HAP-1 (cell line): ENCODE data around the gene SCD5.

Experiments
- DNase-seq, 2 experiments: peaks; one replicate each; pipeline ENCODE4 v3.0.0-alpha.2; 2016 to 2020; ENCODE audit warnings: low spot score in 2 of 2
- H3K27me3 ChIP-seq: fragments of 250-450 bp; sonication (Bioruptor Pico); 2 replicates; pipeline ENCODE4 v1.5.1; 2020; ENCODE audit warnings: low read depth, mild to moderate bottlenecking, moderate library complexity
- H3K36me3 ChIP-seq: fragments of 250-450 bp; sonication (Bioruptor Pico); replicated peaks from 2 replicates; pipeline ENCODE4 v1.5.1; 2020; ENCODE audit warnings: mild to moderate bottlenecking
- H3K4me1 ChIP-seq: fragments of 250-450 bp; sonication (Bioruptor Pico); 2 replicates; pipeline ENCODE4 v1.5.1; 2020; ENCODE audit warnings: mild to moderate bottlenecking
- H3K4me3 ChIP-seq: fragments of 250-450 bp; sonication (Bioruptor Pico); 2 replicates; pipeline ENCODE4 v1.5.1; 2020; ENCODE audit warnings: mild to moderate bottlenecking, moderate library complexity
- H3K9me3 ChIP-seq: fragments of 250-450 bp; sonication (Bioruptor Pico); 2 replicates; pipeline ENCODE4 v1.5.1; 2020; ENCODE audit warnings: mild to moderate bottlenecking, moderate library complexity
- in situ Hi-C: fragments of 300-500 bp; cut with MboI; formaldehyde crosslinking; loops from 3 replicates; pipeline ENCODE4 v1.14.3; 2020; ENCODE audit warnings: low sequenced_read_pairs, inconsistent platforms, mixed read lengths

SCD5 gene

GRCh38 chr4:82666970-82667665 is 131.5 kb downstream of the SCD5 start:
- H3K27me3 ChIP-seq, result no peaks in the 10 kb centered on the region
- peaks cover 16% of the 10 kb centered on the region for H3K4me1 ChIP-seq
- H3K4me3 ChIP-seq, result no peak overlapping the region
- DNase-seq, result no peak
- in situ Hi-C loops, result no loop called here
- no peaks in the 10 kb centered on the region for H3K9me3 ChIP-seq
- H3K36me3 ChIP-seq, result no peaks in the 10 kb centered on the region

GRCh38 chr4:82661181-82661992 is 137.2 kb downstream of the SCD5 start:
- Histone ChIP-seq H3K4me3 (no peak overlapping the region), H3K36me3 (no peaks in the 10 kb centered on the region), H3K27me3 (no peaks in the 10 kb centered on the region), H3K4me1 (peaks cover 14% of the 10 kb centered on the region), H3K9me3 (no peaks in the 10 kb centered on the region)
- in situ Hi-C loops, result no loop called here
- no peak for DNase-seq

GRCh38 chr4:82652062-82652461 is 146.5 kb downstream of the SCD5 start:
- in situ Hi-C loops, result no loop called here
- Histone ChIP-seq H3K4me3 (no peak overlapping the region), H3K9me3 (no peaks in the 10 kb centered on the region), H3K27me3 (no peaks in the 10 kb centered on the region), H3K36me3 (no peaks in the 10 kb centered on the region), H3K4me1 (no peaks in the 10 kb centered on the region)
- no peak for DNase-seq

GRCh38 chr4:82650868-82651267 is 147.7 kb downstream of the SCD5 start:
- H3K4me1 ChIP-seq, result no peaks in the 10 kb centered on the region
- H3K4me3 ChIP-seq, result no peak overlapping the region
- H3K27me3 ChIP-seq, result no peaks in the 10 kb centered on the region
- H3K36me3 ChIP-seq, result no peaks in the 10 kb centered on the region
- no peaks in the 10 kb centered on the region for H3K9me3 ChIP-seq
- no peak for DNase-seq
- in situ Hi-C loops, result no loop called here

- no peak overlapping the region for H3K4me3 ChIP-seq
- H3K36me3 ChIP-seq, result no peaks in the 10 kb centered on the region
- in situ Hi-C loops, result no loop called here
- H3K9me3 ChIP-seq, result no peaks in the 10 kb centered on the region
- no peaks in the 10 kb centered on the region for H3K27me3 ChIP-seq
- no peak for DNase-seq
- no peaks in the 10 kb centered on the region for H3K4me1 ChIP-seq
Measured at GRCh38 chr4:82648356-82648755, 150.2 kb downstream of the SCD5 start.

GRCh38 chr4:82645936-82646565 is 152.5 kb downstream of the SCD5 start:
- no peak for DNase-seq
- H3K4me1 ChIP-seq, result no peaks in the 10 kb centered on the region
- no peaks in the 10 kb centered on the region for H3K9me3 ChIP-seq
- no peaks in the 10 kb centered on the region for H3K36me3 ChIP-seq
- no peaks in the 10 kb centered on the region for H3K27me3 ChIP-seq
- H3K4me3 ChIP-seq, result no peak overlapping the region
- in situ Hi-C loops, result no loop called here

GRCh38 chr4:82644734-82645126 is 153.9 kb downstream of the SCD5 start:
- Histone ChIP-seq H3K4me1 (no peaks in the 10 kb centered on the region), H3K36me3 (no peaks in the 10 kb centered on the region), H3K9me3 (no peaks in the 10 kb centered on the region), H3K27me3 (no peaks in the 10 kb centered on the region), H3K4me3 (no peak overlapping the region)
- in situ Hi-C loops, result no loop called here
- no peak for DNase-seq

GRCh38 chr4:82643994-82644733 is 154.4 kb downstream of the SCD5 start:
- in situ Hi-C loops, result no loop called here
- H3K36me3 ChIP-seq, result no peaks in the 10 kb centered on the region
- no peak overlapping the region for H3K4me3 ChIP-seq
- no peaks in the 10 kb centered on the region for H3K4me1 ChIP-seq
- no peaks in the 10 kb centered on the region for H3K9me3 ChIP-seq
- H3K27me3 ChIP-seq, result no peaks in the 10 kb centered on the region
- no peak for DNase-seq

GRCh38 chr4:82642331-82642730 is 156.3 kb downstream of the SCD5 start:
- in situ Hi-C loops, result no loop called here
- no peak for DNase-seq

GRCh38 chr4:82640540-82640939 is 158.1 kb downstream of the SCD5 start:
- H3K4me3 ChIP-seq, result no peak overlapping the region
- no peaks in the 10 kb centered on the region for H3K36me3 ChIP-seq
- no peaks in the 10 kb centered on the region for H3K4me1 ChIP-seq
- no peaks in the 10 kb centered on the region for H3K27me3 ChIP-seq
- no peak for DNase-seq
- in situ Hi-C loops, result no loop called here
- H3K9me3 ChIP-seq, result no peaks in the 10 kb centered on the region

More at GRCh38 chr4:82642331-82642730, 156.3 kb downstream of the SCD5 start:
- H3K4me3 ChIP-seq, result no peak overlapping the region
- no peaks in the 10 kb centered on the region for H3K4me1 ChIP-seq
- no peaks in the 10 kb centered on the region for H3K9me3 ChIP-seq
- H3K36me3 ChIP-seq, result no peaks in the 10 kb centered on the region
- no peaks in the 10 kb centered on the region for H3K27me3 ChIP-seq

- H3K27me3 ChIP-seq, result no peaks in the 10 kb centered on the region
- no peak for DNase-seq
- H3K4me1 ChIP-seq, result no peaks in the 10 kb centered on the region
- H3K36me3 ChIP-seq, result no peaks in the 10 kb centered on the region
- H3K9me3 ChIP-seq, result no peaks in the 10 kb centered on the region
- in situ Hi-C loops, result no loop called here
- H3K4me3 ChIP-seq, result no peak overlapping the region
Measured at GRCh38 chr4:82639971-82640370, 158.6 kb downstream of the SCD5 start.

- DNase-seq, result no peak
- in situ Hi-C loops, result no loop called here
Measured at GRCh38 chr4:82638479-82638878, 160.1 kb downstream of the SCD5 start.

GRCh38 chr4:82630079-82630478 is 168.5 kb downstream of the SCD5 start:
- no peaks in the 10 kb centered on the region for H3K9me3 ChIP-seq
- no peak for DNase-seq
- no peaks in the 10 kb centered on the region for H3K36me3 ChIP-seq
- no peak overlapping the region for H3K4me3 ChIP-seq
- in situ Hi-C loops, result no loop called here
- H3K27me3 ChIP-seq, result no peaks in the 10 kb centered on the region
- H3K4me1 ChIP-seq, result no peaks in the 10 kb centered on the region

More at GRCh38 chr4:82638479-82638878, 160.1 kb downstream of the SCD5 start:
- H3K4me1 ChIP-seq, result no peaks in the 10 kb centered on the region
- no peaks in the 10 kb centered on the region for H3K36me3 ChIP-seq
- H3K4me3 ChIP-seq, result no peak overlapping the region
- H3K27me3 ChIP-seq, result no peaks in the 10 kb centered on the region
- H3K9me3 ChIP-seq, result no peaks in the 10 kb centered on the region
